H1 (cell line): ENCODE data around the gene SDHAF2. TPM values are rescaled to one million over a fixed set of nuclear protein-coding genes. Genes with fewer than 3 reads are reported as not detected.

Experiments
- CTCF ChIA-PET: fragments of 300-600 bp; sonication (Branson Sonifier 250); formaldehyde crosslinking; loops from one replicate; lab custom pipeline; 2021; ENCODE audit not compliant: partially characterized antibody; lab: Charles Lee
- POLR2A ChIA-PET: fragments of 300-600 bp; sonication (Branson Sonifier 250); formaldehyde crosslinking; loops from one replicate; lab custom pipeline; 2021; ENCODE audit warnings: inconsistent platforms; ENCODE audit not compliant: partially characterized antibody; lab: Charles Lee
- DNase-seq, 2 experiments: peaks; one replicate each; pipeline versions ENCODE4 v3.0.0 to v3.0.0-alpha.2; 2010 to 2022; ENCODE audit warnings: low spot score in 2 of 2, low read depth in 1 of 2, mixed read lengths in 1 of 2
- FAIRE-seq: peaks from 2 replicates; lab custom pipeline; 2011; peaks lifted over from hg19 to GRCh38; lab: Jason Lieb, UNC
- H2AFZ ChIP-seq: 2 replicates; pipeline ENCODE4 v1.8.1; 2012; ENCODE audit warnings: low read length, inconsistent platforms
- H2AK5ac ChIP-seq: 2 replicates; pipeline ENCODE4 v1.6.1; 2013; ENCODE audit warnings: low read depth, low read length
- H2BK120ac ChIP-seq: replicated peaks from 2 replicates; pipeline ENCODE3; 2013; ENCODE audit warnings: low read depth, low read length, inconsistent platforms
- H2BK12ac ChIP-seq: 2 replicates; pipeline ENCODE4 v1.6.1; 2013; ENCODE audit warnings: low read depth, low read length
- H2BK15ac ChIP-seq: 2 replicates; pipeline ENCODE4 v1.6.1; 2013; ENCODE audit warnings: low read length
- H2BK20ac ChIP-seq: 2 replicates; pipeline ENCODE4 v1.6.1; 2013; ENCODE audit warnings: low read length
- H2BK5ac ChIP-seq: 2 replicates; pipeline ENCODE4 v1.6.1; 2013; ENCODE audit warnings: low read depth, low read length
- H3K14ac ChIP-seq: 2 replicates; pipeline ENCODE4 v1.6.1; 2013; ENCODE audit warnings: inconsistent platforms; ENCODE audit not compliant: insufficient read length
- H3K18ac ChIP-seq: 2 replicates; pipeline ENCODE4 v1.6.1; 2013; ENCODE audit warnings: low read length; ENCODE audit errors: extremely low read depth
- H3K23ac ChIP-seq: 2 replicates; pipeline ENCODE4 v1.6.1; 2013; ENCODE audit warnings: inconsistent platforms; ENCODE audit not compliant: insufficient read length
- H3K23me2 ChIP-seq: 2 replicates; pipeline ENCODE4 v1.6.1; 2013; ENCODE audit warnings: low read depth, low read length
- H3K27ac ChIP-seq: 2 replicates; pipeline ENCODE4 v1.6.1; 2011; ENCODE audit warnings: low read depth, low read length, inconsistent platforms
- H3K27me3 ChIP-seq, 4 experiments: replicated peaks in 1 of 4; 1 replicate in 1 of 4; 2 replicates in 3 of 4; pipeline versions ENCODE4 v1.6.1 to v1.8.1; 2011 to 2013; ENCODE audit warnings: low read length in 3 of 4, mild to moderate bottlenecking in 3 of 4, inconsistent platforms in 2 of 4, mixed read lengths in 2 of 4, moderate library complexity in 1 of 4; ENCODE audit not compliant: control insufficient read depth in 3 of 4, insufficient read depth in 3 of 4; ENCODE audit errors: extremely low read depth in 1 of 4
- H3K36me3 ChIP-seq, 4 experiments: 2 replicates each; pipeline versions ENCODE4 v1.6.1 to v1.8.1; 2011 to 2013; ENCODE audit warnings: mild to moderate bottlenecking in 4 of 4, low read length in 3 of 4, moderate library complexity in 2 of 4, control low read depth in 1 of 4, inconsistent platforms in 1 of 4; ENCODE audit not compliant: insufficient read depth in 4 of 4, control insufficient read depth in 2 of 4
- H3K4ac ChIP-seq: replicated peaks from 2 replicates; pipeline ENCODE3; 2013; ENCODE audit warnings: low read length, low read depth, mixed read lengths, inconsistent platforms; ENCODE audit not compliant: insufficient read length
- H3K4me1 ChIP-seq, 4 experiments: replicated peaks in 1 of 4; 1 replicate in 1 of 4; 2 replicates in 3 of 4; pipeline versions ENCODE4 v1.6.1 to v1.8.1; 2011 to 2013; ENCODE audit warnings: low read length in 3 of 4, inconsistent platforms in 2 of 4, mixed read lengths in 1 of 4; ENCODE audit not compliant: insufficient read depth in 4 of 4, control insufficient read depth in 3 of 4
- H3K4me2 ChIP-seq, 2 experiments: 2 replicates each; pipeline versions ENCODE4 v1.6.1 to v1.8.1; 2011 to 2013; ENCODE audit warnings: low read depth in 2 of 2, low read length in 2 of 2, control low read depth in 1 of 2, inconsistent platforms in 1 of 2, mild to moderate bottlenecking in 1 of 2; ENCODE audit not compliant: insufficient read depth in 1 of 2
- H3K4me3 ChIP-seq, 4 experiments: fragments of 200-600, 300-600 bp in 1 of 4; sonication (generic), shearing (Covaris generic), sonication (Bioruptor Twin) in 1 of 4; 2 replicates each; pipeline versions ENCODE4 v1.5.1 to v1.8.1; 2011 to 2016; ENCODE audit warnings: low read length in 4 of 4, low read depth in 3 of 4, control low read depth in 2 of 4, inconsistent platforms in 2 of 4, mild to moderate bottlenecking in 2 of 4, mixed read lengths in 1 of 4, moderate library complexity in 1 of 4; ENCODE audit not compliant: insufficient read depth in 2 of 4; ENCODE audit errors: extremely low read depth in 1 of 4
- H3K56ac ChIP-seq: replicated peaks from 2 replicates; pipeline ENCODE3; 2013; ENCODE audit warnings: low read depth, mild to moderate bottlenecking, mixed read lengths, low read length, inconsistent platforms; ENCODE audit not compliant: insufficient read length
- H3K79me1 ChIP-seq: 2 replicates; pipeline ENCODE4 v1.6.1; 2013; ENCODE audit warnings: low read depth, low read length, control low read depth
- H3K79me2 ChIP-seq, 2 experiments: 2 replicates each; pipeline versions ENCODE4 v1.6.1 to v1.8.1; 2012 to 2013; ENCODE audit warnings: low read length in 2 of 2, mild to moderate bottlenecking in 2 of 2, inconsistent platforms in 1 of 2; ENCODE audit not compliant: insufficient read depth in 2 of 2, control insufficient read depth in 1 of 2
- H3K9ac ChIP-seq, 4 experiments: replicated peaks in 1 of 4; 1 replicate in 1 of 4; 2 replicates in 3 of 4; pipeline versions ENCODE4 v1.6.1 to v1.8.1; 2011 to 2013; ENCODE audit warnings: low read depth in 3 of 4, low read length in 3 of 4, control low read depth in 2 of 4, mild to moderate bottlenecking in 2 of 4, moderate library complexity in 2 of 4, inconsistent platforms in 1 of 4; ENCODE audit errors: extremely low read depth in 1 of 4
- H3K9me3 ChIP-seq, 2 experiments: 2 replicates each; pipeline versions ENCODE4 v1.6.1 to v1.8.1; 2012 to 2013; ENCODE audit warnings: mild to moderate bottlenecking in 2 of 2, moderate library complexity in 2 of 2, control low read depth in 1 of 2, inconsistent platforms in 1 of 2, low read depth in 1 of 2, low read length in 1 of 2, mixed read lengths in 1 of 2; ENCODE audit not compliant: insufficient read depth in 2 of 2
- H4K20me1 ChIP-seq, 2 experiments: replicated peaks in 1 of 2; 2 replicates each; pipeline versions ENCODE3 to v1.8.1; 2011 to 2013; ENCODE audit warnings: inconsistent platforms in 2 of 2, low read length in 2 of 2, mild to moderate bottlenecking in 1 of 2; ENCODE audit not compliant: insufficient read depth in 2 of 2, control insufficient read depth in 1 of 2
- H4K5ac ChIP-seq: 2 replicates; pipeline ENCODE4 v1.6.1; 2013; ENCODE audit warnings: low read length, low read depth, mixed read lengths, inconsistent platforms; ENCODE audit not compliant: insufficient read length
- H4K8ac ChIP-seq: 2 replicates; pipeline ENCODE4 v1.8.0; 2013; ENCODE audit warnings: mild to moderate bottlenecking, moderate library complexity, low read length, inconsistent platforms; ENCODE audit not compliant: insufficient read depth; ENCODE audit errors: extremely low read depth
- H4K91ac ChIP-seq: replicated peaks from 2 replicates; pipeline ENCODE3; 2013; ENCODE audit warnings: low read length, mixed read lengths, inconsistent platforms; ENCODE audit not compliant: insufficient read length
- E2F6 ChIP-seq: IDR thresholded peaks from 2 replicates; pipeline ENCODE4 v1.6.1; 2012; ENCODE audit warnings: inconsistent platforms
- HDAC2 ChIP-seq, 2 experiments: fragments of 300-600 bp in 1 of 2; sonication (generic) in 1 of 2; IDR thresholded peaks; 2 replicates each; pipeline ENCODE4 v1.6.1; 2011 to 2012; ENCODE audit warnings: low read depth in 2 of 2, low read length in 2 of 2, mild to moderate bottlenecking in 2 of 2, moderate library complexity in 2 of 2, borderline replicate concordance in 1 of 2, inconsistent platforms in 1 of 2
- KDM1A ChIP-seq: fragments of 200-600, 300-600 bp; sonication (generic); IDR thresholded peaks from 2 replicates; pipeline ENCODE4 v1.7.1; 2016; ENCODE audit warnings: mild to moderate bottlenecking, low read length, borderline replicate concordance
- POLR2A ChIP-seq, 2 experiments: IDR thresholded peaks; 1 replicate in 1 of 2; 2 replicates in 1 of 2; pipeline ENCODE4 v1.6.1; 2011; ENCODE audit warnings: low read depth in 2 of 2, low read length in 2 of 2, mild to moderate bottlenecking in 2 of 2; ENCODE audit errors: control extremely low read depth in 1 of 2
- POLR2AphosphoS5 ChIP-seq: IDR thresholded peaks from 2 replicates; pipeline ENCODE4 v1.6.1; 2011; ENCODE audit warnings: low read depth, low read length
- RXRA ChIP-seq: IDR thresholded peaks from 2 replicates; pipeline ENCODE4 v1.6.1; 2011; ENCODE audit warnings: low read depth, mild to moderate bottlenecking, low read length, moderate library complexity; ENCODE audit not compliant: insufficient read depth
- WGBS, 2 experiments: shearing (Covaris generic) in 1 of 2; methylation state at CpG; one replicate each; pipeline versions ENCODE4 v1.1.6 to v1.1.7; 2013 to 2015; ENCODE audit warnings: low lambda C conversion rate in 2 of 2, mixed read lengths in 2 of 2, inconsistent platforms in 1 of 2, low coverage in 1 of 2, missing lambda C conversion rate in 1 of 2; ENCODE audit not compliant: insufficient replicate concordance in 2 of 2, insufficient coverage in 1 of 2, insufficient read length in 1 of 2; ENCODE audit errors: extremely low coverage in 1 of 2, missing lambda C conversion rate in 1 of 2; 5-methylcytosine and 5-hydroxymethylcytosine counted together
- long read RNA-seq, 2 experiments: library from RNA in 1 of 2; library from capped mRNA in 1 of 2; stranded (forward); transcript quantifications; one replicate each; pipeline ENCODE4 v2.0.0, GENCODE V29; 2021; ENCODE audit warnings: inconsistent platforms in 1 of 2
- polyA minus RNA-seq, 3 experiments: library from RNA; depleted of rRNA, polyadenylated mRNA; stranded (reverse); fragments of >200 nt; gene quantifications; 1 replicate in 2 of 3; 2 replicates in 1 of 3; pipeline ENCODE4 v1.2.3, GENCODE V29; 2011
- polyA plus RNA-seq, 7 experiments: library from polyadenylated mRNA; depleted of rRNA in 3 of 7; stranded (reverse) in 5 of 7; unstranded in 2 of 7; fragments of >200 nt in 5 of 7; fragments of 200-250 nt in 2 of 7; gene quantifications; 1 replicate in 5 of 7; 2 replicates in 1 of 7; 4 replicates in 1 of 7; pipeline versions ENCODE4 v1.2.1 to v1.2.3, GENCODE V29; 2011 to 2013; ENCODE audit warnings: missing spikeins in 2 of 7, mixed read lengths in 2 of 7
- total RNA-seq: library from RNA; stranded (reverse); fragmentation: NEBNext Ultra II Directional; extraction: Animal tissue kit (Norgen Biotek cat#: 25700); gene quantifications from 2 replicates; pipeline ENCODE4 v1.2.1, GENCODE V29; 2021

The SDHAF2 gene
- total RNA-seq, result 41.0 and 44.8 TPM in 2 replicates
- 81.1 and 114 TPM in 2 replicates for polyA plus RNA-seq (2011; rRNA removed)
- 83.3 TPM for polyA plus RNA-seq (2011; cell fraction: cytosol; rRNA removed)
- 57.3 TPM for polyA plus RNA-seq (2011; cell fraction: nucleus; rRNA removed)
- 37.7 to 52.7 TPM (median 50.5 TPM) in 4 replicates for polyA plus RNA-seq (2012, experiment 1 of 2)
- 45.4 TPM for polyA plus RNA-seq (2012, experiment 2 of 2)
- polyA plus RNA-seq (2013, experiment 1 of 2), result 19.4 TPM
- polyA plus RNA-seq (2013, experiment 2 of 2), result 17.6 TPM
- polyA minus RNA-seq (2011; rRNA and poly(A)+ RNA removed), result 90.8 and 94.9 TPM in 2 replicates
- polyA minus RNA-seq (2011; cell fraction: cytosol; rRNA and poly(A)+ RNA removed), result 22.8 TPM
- polyA minus RNA-seq (2011; cell fraction: nucleus; rRNA and poly(A)+ RNA removed), result 72.0 TPM
- long read RNA-seq, experiment 1, transcript SDHAF2-201 (4 exons, 2,033 nt), result major isoform, 24 of 55 reads
- long read RNA-seq, experiment 1, partial matches to known transcripts, result 22 of 55 reads
- long read RNA-seq, experiment 1, other reads (novel, unspliced or antisense), result 2 of 55 reads
- long read RNA-seq, experiment 2, transcript SDHAF2-206 (2 exons, 835 nt), result minor isoform, 21 of 139 reads
- long read RNA-seq, experiment 2, transcript SDHAF2-201 (4 exons, 2,033 nt), result major isoform, 105 of 139 reads
- long read RNA-seq, experiment 2, transcript SDHAF2-207 (5 exons, 1,077 nt), result minor isoform, 10 of 139 reads
- long read RNA-seq, experiment 2, partial matches to known transcripts, result 0 of 139 reads
- long read RNA-seq, experiment 2, other reads (novel, unspliced or antisense), result 3 of 139 reads

- Histone ChIP-seq H3K23ac (no peak within 1 kb of the TSS), H3K4me1 (no peaks in the 10 kb centered on the region; a peak in 1 of 7 replicates), H2BK5ac (peak within 1 kb of the TSS; percentile 95), H3K27ac (peak within 1 kb of the TSS; percentile 97), H4K20me1 (peaks cover 5 to 11% of the 10 kb centered on the region in 2 experiments), H2BK20ac (no peak within 1 kb of the TSS), H2BK15ac (no peak within 1 kb of the TSS; the same call in 1 of the 2 replicates), H3K4me3 (peak within 1 kb of the TSS; percentile 76 to 94 (median 89)), H3K9ac (peak within 1 kb of the TSS; percentile 96 to 98 (median 97)), H3K36me3 (peaks cover 23 to 39% (median 33%) of the 10 kb centered on the region in 4 experiments), H2BK120ac (no peak within 1 kb of the TSS), H3K23me2 (peaks cover 3% of the 10 kb centered on the region), H3K18ac (peak within 1 kb of the TSS; percentile 93), H3K14ac (no peak within 1 kb of the TSS), H2AFZ (no peak within 1 kb of the TSS), H3K9me3 (no peaks in the 10 kb centered on the region), H2AK5ac (no peak within 1 kb of the TSS), H3K56ac (peak within 1 kb of the TSS; percentile 97), H3K79me1 (peaks cover 2% of the 10 kb centered on the region; the same call in 1 of the 2 replicates), H3K4ac (no peak within 1 kb of the TSS), H3K79me2 (peaks cover 12 to 83% of the 10 kb centered on the region in 2 experiments), H3K4me2 (peak within 1 kb of the TSS; percentile 81 to 91), H4K5ac (peak within 1 kb of the TSS; percentile 98), H2BK12ac (peak within 1 kb of the TSS; percentile 22; the same call in 1 of the 2 replicates), H4K8ac (peak within 1 kb of the TSS; percentile 100), H3K27me3 (no peaks in the 10 kb centered on the region), H4K91ac (peak within 1 kb of the TSS; percentile 97)
- FAIRE-seq (no peak), DNase-seq (peak; percentile 82 to 98)
- 2% methylated on average over 29 of the region's 82 CpGs; no CpG with 5 or more reads in 1 of the 2 experiments for WGBS, 2 experiments
- CTCF ChIA-PET, result interaction anchor here (0.8 to 2.2 kb wide), 7 partner anchors 10 to 149 kb away, joined by 3 to 10 read pairs (median 4); partner anchors contain the start of gene TMEM138
- POLR2A ChIA-PET, result interaction anchor here (0.8 to 8.0 kb wide), 41 partner anchors 9 to 1815 kb away, joined by 3 to 94 read pairs (median 4); partner anchors contain the start of genes CYB561A3, DDB1, TKFC and TMEM138
- peak; percentile 78 to 91 for TF ChIP-seq POLR2A (IDR thresholded peaks at IDR 0.05; ENCODE audit: control extremely low read depth in 1 of 2, low read depth in 2 of 2, low read length in 2 of 2)
- no peak for TF ChIP-seq HDAC2 (IDR thresholded peaks at IDR 0.05; ENCODE audit: borderline replicate concordance in 1 of 2, low read depth in 2 of 2, low read length in 2 of 2)
- no peak for TF ChIP-seq RXRA
- TF ChIP-seq KDM1A, result no peak
- TF ChIP-seq E2F6, result peak; percentile 17; the same call in 1 of the 2 replicates
- TF ChIP-seq POLR2AphosphoS5, result peak; percentile 64
Measured at GRCh38 chr11:61429691-61430582, at the start of gene SDHAF2, which contains the start of gene CPSF7. Gene SDHAF2 (plus strand): TSS chr11:61430124. CDS start chr11:61430147, 23 bp downstream. Gene CPSF7 (minus strand): TSS chr11:61429975. CDS start chr11:61429235, 740 bp downstream.
